Chondrocyte (in vitro differentiated cells): ENCODE measurements around the gene C6orf15. TPM values are rescaled to one million over a fixed set of nuclear protein-coding genes. Genes with fewer than 3 reads are reported as not detected.

Source experiments
- DNase-seq: peaks from one replicate; pipeline ENCODE4 v3.0.0; 2021; ENCODE audit warnings: mixed read lengths, low spot score
- H3K27ac Mint-ChIP-seq: one replicate; pipeline ENCODE4 v1.8.0; 2021; ENCODE audit warnings: mild to moderate bottlenecking, moderate library complexity, mixed read lengths; ENCODE audit not compliant: unreplicated experiment
- H3K27me3 Mint-ChIP-seq: 2 replicates; pipeline ENCODE4 v1.8.0; 2021; ENCODE audit warnings: low read depth, mixed read lengths
- H3K36me3 Mint-ChIP-seq: 2 replicates; pipeline ENCODE4 v1.8.0; 2021; ENCODE audit warnings: low read depth, mixed read lengths
- H3K4me1 Mint-ChIP-seq: 2 replicates; pipeline ENCODE4 v1.8.0; 2021; ENCODE audit warnings: low read depth, mild to moderate bottlenecking, mixed read lengths
- H3K4me3 Mint-ChIP-seq: one replicate; pipeline ENCODE4 v1.8.0; 2021; ENCODE audit warnings: mild to moderate bottlenecking, moderate library complexity, mixed read lengths; ENCODE audit not compliant: unreplicated experiment
- H3K9me3 Mint-ChIP-seq: 2 replicates; pipeline ENCODE4 v1.8.0; 2021; ENCODE audit warnings: low read depth, mixed read lengths
- total RNA-seq: library from RNA; stranded (reverse); gene quantifications from 3 replicates; pipeline ENCODE4 v1.2.1, GENCODE V29; 2021
- TF ChIP-seq, protein P1 (sequence below): fragments of 200-600 bp; sonication (generic); IDR thresholded peaks from 2 replicates; pipeline ENCODE4 v1.5.0; 2021; ENCODE audit warnings: antibody characterized with exemption, mild to moderate bottlenecking, moderate library complexity

The C6orf15 gene
- total RNA-seq, 1 donor from 2014 or later: 0.37 TPM

DNA sequence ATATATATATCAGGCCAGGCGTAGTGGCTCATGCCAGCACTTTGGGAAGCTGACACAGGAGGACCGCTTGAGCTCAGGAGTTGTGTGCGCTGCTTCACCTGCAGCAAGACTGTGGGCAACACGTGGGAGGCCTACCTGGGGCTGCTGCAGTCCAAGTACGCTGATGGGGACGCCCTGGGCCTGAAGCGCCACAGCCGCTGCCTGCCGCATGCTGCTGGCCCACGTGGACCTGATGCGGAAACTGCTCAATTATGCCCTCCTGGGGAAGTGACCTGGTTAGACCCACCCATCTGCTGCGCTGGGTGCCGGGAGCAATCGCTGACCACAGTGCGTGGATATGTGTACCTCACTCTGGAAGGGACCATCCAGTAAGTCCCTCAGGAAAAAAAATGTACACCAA, 28.3 kb upstream of the C6orf15 start:
- Mint-ChIP-seq H3K27me3 (no peaks in the 10 kb centered on the region), H3K27ac (no peak overlapping the region), H3K36me3 (peaks cover 9% of the 10 kb centered on the region), H3K4me3 (no peak overlapping the region), H3K9me3 (no peaks in the 10 kb centered on the region), H3K4me1 (peaks cover 34% of the 10 kb centered on the region)
- TF ChIP-seq, protein P1, sequence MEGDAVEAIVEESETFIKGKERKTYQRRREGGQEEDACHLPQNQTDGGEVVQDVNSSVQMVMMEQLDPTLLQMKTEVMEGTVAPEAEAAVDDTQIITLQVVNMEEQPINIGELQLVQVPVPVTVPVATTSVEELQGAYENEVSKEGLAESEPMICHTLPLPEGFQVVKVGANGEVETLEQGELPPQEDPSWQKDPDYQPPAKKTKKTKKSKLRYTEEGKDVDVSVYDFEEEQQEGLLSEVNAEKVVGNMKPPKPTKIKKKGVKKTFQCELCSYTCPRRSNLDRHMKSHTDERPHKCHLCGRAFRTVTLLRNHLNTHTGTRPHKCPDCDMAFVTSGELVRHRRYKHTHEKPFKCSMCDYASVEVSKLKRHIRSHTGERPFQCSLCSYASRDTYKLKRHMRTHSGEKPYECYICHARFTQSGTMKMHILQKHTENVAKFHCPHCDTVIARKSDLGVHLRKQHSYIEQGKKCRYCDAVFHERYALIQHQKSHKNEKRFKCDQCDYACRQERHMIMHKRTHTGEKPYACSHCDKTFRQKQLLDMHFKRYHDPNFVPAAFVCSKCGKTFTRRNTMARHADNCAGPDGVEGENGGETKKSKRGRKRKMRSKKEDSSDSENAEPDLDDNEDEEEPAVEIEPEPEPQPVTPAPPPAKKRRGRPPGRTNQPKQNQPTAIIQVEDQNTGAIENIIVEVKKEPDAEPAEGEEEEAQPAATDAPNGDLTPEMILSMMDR: no peak
- no peak for DNase-seq

DNA sequence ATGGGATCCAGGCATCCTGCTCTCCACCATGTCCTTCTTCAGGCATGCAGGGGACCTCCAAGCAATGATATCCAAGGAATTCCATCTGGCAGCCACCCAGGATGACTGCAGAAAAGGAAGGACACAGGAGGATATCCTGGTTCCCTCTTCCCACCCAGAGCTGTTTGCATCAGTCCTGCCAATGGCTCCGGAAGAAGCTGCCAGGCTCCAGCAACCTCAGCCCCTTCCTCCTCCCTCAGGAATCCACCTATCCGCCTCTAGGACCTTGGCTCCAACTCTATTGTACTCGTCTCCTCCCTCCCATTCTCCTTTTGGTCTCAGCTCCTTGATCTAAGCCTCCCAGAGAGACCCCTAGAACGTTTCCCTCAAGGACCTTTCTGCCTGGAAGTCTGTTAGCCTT, 27.2 kb upstream of the C6orf15 start:
- H3K27ac Mint-ChIP-seq: no peak overlapping the region
- H3K36me3 Mint-ChIP-seq: peaks cover 4% of the 10 kb centered on the region
- H3K27me3 Mint-ChIP-seq: no peaks in the 10 kb centered on the region
- no peak for DNase-seq
- no peak overlapping the region for H3K4me3 Mint-ChIP-seq
- peaks cover 34% of the 10 kb centered on the region for H3K4me1 Mint-ChIP-seq
- H3K9me3 Mint-ChIP-seq: no peaks in the 10 kb centered on the region
- TF ChIP-seq, protein P1: no peak

DNA sequence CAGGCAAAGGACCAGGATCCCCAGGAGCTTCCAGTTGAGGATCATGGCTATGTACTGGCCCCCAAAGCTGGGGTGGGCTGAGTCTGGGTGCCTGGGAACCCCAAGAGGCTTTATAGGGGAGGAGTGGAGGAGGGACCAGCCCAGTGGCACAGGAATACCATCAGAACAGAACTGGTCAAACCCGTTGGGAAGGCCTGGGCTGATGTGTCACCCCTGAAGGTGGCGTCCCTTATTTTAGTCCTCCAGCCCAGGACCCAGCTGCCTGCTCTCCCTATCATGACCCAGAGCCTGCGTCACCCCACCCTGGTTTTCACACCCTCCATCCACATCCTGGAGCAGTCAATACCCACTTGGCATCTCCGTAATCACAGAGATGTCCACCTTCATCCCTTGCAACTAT, 26.6 kb upstream of the C6orf15 start, which contains the start of gene PSORS1C2:
Gene PSORS1C2 (minus strand): TSS at position 85 of the 400 bp plus-strand sequence. CDS start 40 bp downstream, at position 45.
- H3K4me1 Mint-ChIP-seq: peaks cover 34% of the 10 kb centered on the region
- H3K27me3 Mint-ChIP-seq: no peaks in the 10 kb centered on the region
- DNase-seq: no peak
- H3K27ac Mint-ChIP-seq: no peak within 1 kb of the TSS
- peaks cover 2% of the 10 kb centered on the region for H3K36me3 Mint-ChIP-seq
- TF ChIP-seq, protein P1: no peak
- H3K9me3 Mint-ChIP-seq: no peaks in the 10 kb centered on the region
- H3K4me3 Mint-ChIP-seq: no peak within 1 kb of the TSS

DNA sequence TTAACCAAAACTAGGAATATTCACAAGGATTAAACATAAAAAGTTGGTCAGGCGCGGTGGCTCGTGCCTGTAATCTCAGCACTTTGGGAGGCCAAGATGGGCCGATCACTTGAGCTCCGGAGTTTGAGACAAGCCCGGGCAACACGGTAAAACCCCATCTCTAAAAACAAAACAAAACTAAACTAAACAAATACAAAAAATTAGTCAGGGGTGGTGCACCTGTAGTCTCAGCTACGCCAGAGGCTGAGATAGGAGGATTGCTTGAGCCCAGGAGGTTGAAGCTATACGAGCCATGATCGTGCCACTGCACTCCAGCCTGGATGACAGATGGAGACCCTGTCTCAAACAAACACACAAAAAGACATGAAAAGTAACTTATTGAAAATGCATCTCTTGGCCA, 23.3 kb upstream of the C6orf15 start:
- Mint-ChIP-seq H3K27me3 (no peaks in the 10 kb centered on the region), H3K36me3 (no peaks in the 10 kb centered on the region), H3K4me1 (peaks cover 17% of the 10 kb centered on the region)

DNA sequence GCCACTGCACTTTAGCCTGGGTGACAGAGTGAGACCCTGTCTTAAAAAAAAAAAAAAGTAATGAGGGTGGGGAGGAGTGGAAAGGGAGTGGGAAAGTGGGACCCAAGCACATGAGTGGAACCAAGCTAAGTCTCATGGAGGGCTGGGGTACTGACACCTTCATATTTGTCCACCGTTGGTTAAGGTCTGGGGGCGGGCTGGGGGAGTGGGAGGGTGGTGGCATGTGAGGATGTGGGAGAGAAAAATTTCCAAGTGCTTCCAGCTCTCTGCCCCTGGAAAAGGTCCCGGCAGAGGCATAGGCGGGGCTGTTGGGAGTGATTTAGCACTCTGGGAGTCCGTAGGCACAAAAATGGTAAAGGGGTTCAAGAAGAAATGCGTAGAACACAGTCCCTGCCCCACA, 20.4 kb upstream of the C6orf15 start:
- Mint-ChIP-seq H3K4me1 (peaks cover 9% of the 10 kb centered on the region), H3K27ac (no peak overlapping the region), H3K9me3 (no peaks in the 10 kb centered on the region), H3K4me3 (no peak overlapping the region), H3K27me3 (peaks cover 7% of the 10 kb centered on the region), H3K36me3 (no peaks in the 10 kb centered on the region)
- TF ChIP-seq, protein P1: no peak
- no peak for DNase-seq

More for the DNA sequence above, 23.3 kb upstream of the C6orf15 start:
- no peak overlapping the region for H3K27ac Mint-ChIP-seq
- no peak for DNase-seq
- no peak overlapping the region for H3K4me3 Mint-ChIP-seq
- H3K9me3 Mint-ChIP-seq: no peaks in the 10 kb centered on the region
- TF ChIP-seq, protein P1: no peak
